IMR-90 (cell line): Measurements from ENCODE around the gene LARGE2. TPM values are rescaled to one million over a fixed set of nuclear protein-coding genes. Genes with fewer than 3 reads are reported as not detected.

Source experiments
- polyA plus RNA-seq, 3 experiments: library from polyadenylated mRNA; depleted of rRNA; stranded (reverse); fragments of >200 nt; gene quantifications; 2 replicates each; pipeline ENCODE4 v1.2.3, GENCODE V29; 2012; ENCODE audit warnings: low replicate concordance in 1 of 3
- total RNA-seq: library from RNA; depleted of rRNA; stranded (reverse); fragments of >200 nt; gene quantifications from 2 replicates; pipeline ENCODE4 v1.2.3, GENCODE V29; 2012; rRNA removed

The LARGE2 gene
- total and polyA plus RNA-seq, 2 of the 4 experiments (the other 2 are of a cell fraction) = 0.03 TPM; not detected in 1

Other genes with a start within 250 kb of the LARGE2 start
- gene SLC35C1, start 117.5 kb upstream of the LARGE2 start, total RNA-seq = 3.1 and 4.3 TPM in 2 replicates
- 26.7 and 27.1 TPM in 2 replicates for gene SLC35C1, start 117.5 kb upstream of the LARGE2 start, polyA plus RNA-seq (2012; rRNA removed)
- gene CRY2, start 75.2 kb upstream of the LARGE2 start, total RNA-seq = 12.8 and 13.1 TPM in 2 replicates
- gene CRY2, start 75.2 kb upstream of the LARGE2 start, polyA plus RNA-seq (2012; rRNA removed) = 10.8 and 12.2 TPM in 2 replicates
- 6.5 and 6.9 TPM in 2 replicates for gene MAPK8IP1, start 37.0 kb upstream of the LARGE2 start, total RNA-seq
- gene MAPK8IP1, start 37.0 kb upstream of the LARGE2 start, polyA plus RNA-seq (2012; rRNA removed) = 9.6 and 12.4 TPM in 2 replicates
- gene FREY1, start 15.4 kb upstream of the LARGE2 start, total RNA-seq = 0.83 TPM in 1 of 2 replicates, not detected in the other
- gene FREY1, start 15.4 kb upstream of the LARGE2 start, polyA plus RNA-seq (2012; rRNA removed) = 0.21 and 0.49 TPM in 2 replicates
- gene PEX16, start 4.8 kb upstream of the LARGE2 start, total RNA-seq = 15.3 and 17.9 TPM in 2 replicates
- 23.3 and 29.4 TPM in 2 replicates for gene PEX16, start 4.8 kb upstream of the LARGE2 start, polyA plus RNA-seq (2012; rRNA removed)
- gene PHF21A, start 198.8 kb downstream of the LARGE2 start, total RNA-seq = 9.0 and 9.7 TPM in 2 replicates
- 20.6 and 23.6 TPM in 2 replicates for gene PHF21A, start 198.8 kb downstream of the LARGE2 start, polyA plus RNA-seq (2012; rRNA removed)